Measurements from ENCODE around the gene CHIT1. TPM values are rescaled to one million over a fixed set of nuclear protein-coding genes. Genes with fewer than 3 reads are reported as not detected.

The CHIT1 gene
- total and polyA plus RNA-seq, 7 experiments from 2014 or later: 0.76 to 2.2 (median 1.1) TPM; not detected in 2

DNA sequence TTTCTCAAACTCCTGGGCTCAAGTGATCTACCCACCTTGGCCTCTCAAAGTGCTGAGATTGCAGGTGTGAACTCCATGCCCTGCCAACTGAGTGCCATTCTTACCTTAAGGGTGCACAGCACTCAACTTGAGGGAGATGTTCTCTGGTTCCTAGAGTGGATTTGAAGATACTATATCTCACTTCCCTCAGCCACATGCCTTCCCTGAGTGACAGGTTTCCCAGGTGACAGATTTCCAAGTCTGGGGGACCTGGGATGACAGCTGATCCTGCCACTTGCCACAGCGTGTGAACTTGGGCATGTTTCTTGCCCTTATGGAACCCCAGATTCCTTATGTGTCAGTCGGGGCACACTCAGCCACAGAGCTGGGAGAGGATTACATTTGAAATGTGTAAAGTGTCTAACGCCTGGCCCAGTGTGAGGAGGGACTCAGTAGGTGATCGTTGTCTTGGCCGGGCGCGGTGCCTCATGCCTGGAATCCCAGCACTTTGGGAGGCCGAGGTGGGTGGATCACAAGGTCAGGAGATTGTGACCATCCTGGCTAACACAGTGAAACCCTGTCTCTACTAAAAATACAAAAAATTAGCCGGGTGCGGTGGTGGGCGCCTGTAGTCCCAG, 46.3 kb upstream of the CHIT1 start:
- peaks cover 37 to 81% (median 77%) of the 10 kb centered on the region in 7 donors for H3K4me1 Mint-ChIP-seq
- H3K27ac ChIP-seq (ENCODE audit: low read depth, low read length): no peak overlapping the region
- ChIA-PET POLR2A (interaction anchor here (1.9 to 31.3 kb wide), 3 partner anchors 13 to 66 kb away, joined by 6 to 1812 read pairs (median 389); partner anchors contain the start of gene BTG2), CTCF (interaction anchor here (0.8 to 15.6 kb wide), 9 partner anchors 8 to 213 kb away, joined by 3 to 480 read pairs (median 13); no protein-coding TSS in a partner anchor)
- peak overlapping the region in 3 of 10 donors; percentile 3 to 12 (median 9) for H3K4me3 Mint-ChIP-seq
- H3K36me3 ChIP-seq (ENCODE audit: control insufficient read depth in 2 of 3, insufficient read depth in 3 of 3, low read length in 3 of 3): no peaks in the 10 kb centered on the region
- no peak overlapping the region for H3K4me3 ChIP-seq (ENCODE audit: low read length)
- H3K9me3 Mint-ChIP-seq: no peaks in the 10 kb centered on the region
- no peaks in the 10 kb centered on the region for H3K9me3 ChIP-seq (ENCODE audit: control insufficient read depth in 2 of 3, low read length in 3 of 3)
- ATAC-seq (no peak), DNase-seq (no peak)
- H3K36me3 Mint-ChIP-seq: no peaks in the 10 kb centered on the region
- peak overlapping the region; percentile 36 to 98 (median 60) for H3K27ac Mint-ChIP-seq
- H3K27me3 ChIP-seq (ENCODE audit: control insufficient read depth in 2 of 2, insufficient read depth in 2 of 2, low read length in 2 of 2): no peaks in the 10 kb centered on the region
- intact Hi-C loops (cut with micrococcal nuclease): loop anchor here in 1 of 2 donors (10.0 kb wide), 1 partner anchor 489 kb away; the partner anchor contains the start of gene LAX1
- H3K27me3 Mint-ChIP-seq: no peaks in the 10 kb centered on the region
- H3K4me1 ChIP-seq (ENCODE audit: control insufficient read depth in 2 of 2, insufficient read depth in 2 of 2, low read length in 2 of 2): peaks cover 6 to 58% of the 10 kb centered on the region in 2 donors

DNA sequence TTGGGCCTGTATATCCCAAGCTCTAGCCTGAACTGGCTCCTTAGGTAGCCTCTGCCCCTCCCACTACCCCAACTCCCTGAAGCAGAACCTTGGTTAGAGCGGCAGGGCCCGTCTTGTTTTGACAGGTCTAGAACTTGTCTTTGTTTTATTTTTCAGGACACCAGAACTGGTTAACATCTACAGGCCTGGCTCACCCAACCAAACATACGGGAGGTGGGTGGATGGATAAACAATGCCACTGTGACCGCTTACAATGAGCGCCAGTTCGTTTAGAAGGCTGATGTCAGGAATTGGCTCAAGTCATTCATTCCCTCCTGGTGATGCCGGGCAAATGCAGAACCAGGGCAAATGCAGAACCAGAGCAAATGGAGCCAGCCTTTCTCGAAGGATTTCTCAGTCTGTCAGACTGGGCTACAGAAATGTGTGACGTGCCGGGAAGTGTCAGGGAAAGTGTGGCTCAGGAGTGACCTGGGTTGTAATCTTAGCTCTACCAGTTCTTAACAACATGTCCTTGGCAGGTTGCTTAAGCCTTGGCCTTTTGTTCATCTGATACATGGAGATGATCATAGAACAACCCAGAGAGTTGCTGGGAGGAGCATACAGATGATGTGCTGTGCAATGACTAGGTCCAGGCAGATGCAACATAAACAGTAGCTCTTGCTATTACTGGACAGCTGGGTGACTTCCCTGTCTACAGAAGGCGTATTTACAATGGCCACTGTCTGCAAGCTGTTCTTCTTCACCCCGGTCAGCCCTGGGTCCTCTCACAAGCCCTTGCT, 45.3 kb upstream of the CHIT1 start:
- Histone ChIP-seq H3K36me3 (ENCODE audit: control insufficient read depth in 2 of 3, insufficient read depth in 3 of 3, low read length in 3 of 3) (no peaks in the 10 kb centered on the region), H3K4me1 (ENCODE audit: control insufficient read depth in 2 of 2, insufficient read depth in 2 of 2, low read length in 2 of 2) (peaks cover 6 to 61% of the 10 kb centered on the region in 2 donors), H3K27ac (ENCODE audit: low read depth, low read length) (no peak overlapping the region), H3K9me3 (ENCODE audit: control insufficient read depth in 2 of 3, low read length in 3 of 3) (no peaks in the 10 kb centered on the region), H3K4me3 (ENCODE audit: low read length) (no peak overlapping the region), H3K27me3 (ENCODE audit: control insufficient read depth in 2 of 2, insufficient read depth in 2 of 2, low read length in 2 of 2) (no peaks in the 10 kb centered on the region)
- H3K36me3 Mint-ChIP-seq: no peaks in the 10 kb centered on the region
- peak overlapping the region; percentile 60 to 98 (median 86) for H3K27ac Mint-ChIP-seq
- ATAC-seq: no peak
- POLR2A ChIA-PET: interaction anchor here (0.6 to 31.3 kb wide), 6 partner anchors 14 to 299 kb away, joined by 3 to 1812 read pairs (median 8); partner anchors contain the start of gene BTG2
- CTCF ChIA-PET: interaction anchor here (0.8 to 15.6 kb wide), 9 partner anchors 8 to 214 kb away, joined by 3 to 480 read pairs (median 13); no protein-coding TSS in a partner anchor
- H3K27me3 Mint-ChIP-seq: no peaks in the 10 kb centered on the region
- intact Hi-C loops (cut with micrococcal nuclease): loop anchor here in 1 of 2 donors (10.0 kb wide), 1 partner anchor 490 kb away; the partner anchor contains the start of gene LAX1
- no peaks in the 10 kb centered on the region for H3K9me3 Mint-ChIP-seq
- H3K4me3 Mint-ChIP-seq: peak overlapping the region; percentile 25 to 83 (median 79)
- DNase-seq: no peak
- peaks cover 32 to 83% (median 75%) of the 10 kb centered on the region in 7 donors for H3K4me1 Mint-ChIP-seq

DNA sequence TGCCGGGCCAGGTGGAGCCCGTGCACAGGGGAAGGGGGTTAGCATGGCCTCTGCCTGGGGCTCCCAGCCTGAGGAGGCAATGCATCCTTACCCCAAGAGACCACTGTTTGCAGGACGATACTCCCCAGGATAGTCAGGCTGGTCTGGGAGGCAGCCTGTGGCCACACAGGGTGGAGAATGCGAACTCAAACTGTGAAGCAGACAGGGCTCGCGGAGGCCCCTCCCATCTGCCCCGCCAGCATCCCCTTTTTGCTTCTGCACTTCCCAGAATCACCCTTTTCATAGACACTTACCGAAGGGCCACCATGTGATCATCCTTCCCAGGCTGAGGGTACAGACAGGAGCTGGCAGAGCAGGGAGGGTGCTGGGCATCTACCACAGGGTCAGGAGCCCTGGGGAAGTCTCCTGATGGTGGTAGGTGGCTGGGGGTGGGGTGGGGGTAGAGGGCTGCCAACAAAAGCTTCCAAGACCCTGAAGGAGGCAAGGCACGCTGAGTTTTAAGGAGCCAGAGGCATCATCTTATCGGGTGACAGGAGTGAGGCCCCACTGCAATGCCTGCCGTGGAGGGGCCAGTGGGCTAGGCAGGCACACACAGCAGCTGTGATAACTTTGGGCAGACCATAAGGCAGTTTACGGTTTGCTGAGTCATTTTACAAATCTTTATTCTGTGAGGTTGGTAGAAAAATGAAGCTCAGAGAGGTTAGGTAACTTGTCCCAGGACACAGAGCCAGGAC, 44.6 kb upstream of the CHIT1 start:
- Mint-ChIP-seq H3K4me3 (peak overlapping the region; percentile 76 to 83 (median 80)), H3K27me3 (no peaks in the 10 kb centered on the region), H3K36me3 (no peaks in the 10 kb centered on the region), H3K4me1 (peaks cover 27 to 78% (median 72%) of the 10 kb centered on the region in 7 donors), H3K27ac (peak overlapping the region; percentile 83 to 98 (median 94)), H3K9me3 (no peaks in the 10 kb centered on the region)
- intact Hi-C loops (cut with micrococcal nuclease): loop anchor here (1.0 to 10.0 kb wide), 8 partner anchors 13 to 491 kb away; partner anchors contain the start of genes BTG2 (in 2 of the 2), ATP2B4 (in 1 of the 2) and LAX1 (in 1 of the 2)
- Histone ChIP-seq H3K27me3 (ENCODE audit: control insufficient read depth in 2 of 2, insufficient read depth in 2 of 2, low read length in 2 of 2) (no peaks in the 10 kb centered on the region), H3K9me3 (ENCODE audit: control insufficient read depth in 2 of 3, low read length in 3 of 3) (no peaks in the 10 kb centered on the region), H3K27ac (ENCODE audit: low read depth, low read length) (peak overlapping the region; percentile 75), H3K4me3 (ENCODE audit: low read length) (peak overlapping the region; percentile 55), H3K4me1 (ENCODE audit: control insufficient read depth in 2 of 2, insufficient read depth in 2 of 2, low read length in 2 of 2) (peaks cover 6 to 65% of the 10 kb centered on the region in 2 donors), H3K36me3 (ENCODE audit: control insufficient read depth in 2 of 3, insufficient read depth in 3 of 3, low read length in 3 of 3) (no peaks in the 10 kb centered on the region)
- ATAC-seq: no peak
- ChIA-PET POLR2A (interaction anchor here (1.0 to 31.3 kb wide), 5 partner anchors 15 to 68 kb away, joined by 3 to 1812 read pairs (median 11); partner anchors contain the start of gene BTG2), CTCF (interaction anchor here (1.2 to 15.6 kb wide), 6 partner anchors 9 to 66 kb away, joined by 3 to 480 read pairs (median 68); no protein-coding TSS in a partner anchor)
- DNase-seq: no peak

DNA sequence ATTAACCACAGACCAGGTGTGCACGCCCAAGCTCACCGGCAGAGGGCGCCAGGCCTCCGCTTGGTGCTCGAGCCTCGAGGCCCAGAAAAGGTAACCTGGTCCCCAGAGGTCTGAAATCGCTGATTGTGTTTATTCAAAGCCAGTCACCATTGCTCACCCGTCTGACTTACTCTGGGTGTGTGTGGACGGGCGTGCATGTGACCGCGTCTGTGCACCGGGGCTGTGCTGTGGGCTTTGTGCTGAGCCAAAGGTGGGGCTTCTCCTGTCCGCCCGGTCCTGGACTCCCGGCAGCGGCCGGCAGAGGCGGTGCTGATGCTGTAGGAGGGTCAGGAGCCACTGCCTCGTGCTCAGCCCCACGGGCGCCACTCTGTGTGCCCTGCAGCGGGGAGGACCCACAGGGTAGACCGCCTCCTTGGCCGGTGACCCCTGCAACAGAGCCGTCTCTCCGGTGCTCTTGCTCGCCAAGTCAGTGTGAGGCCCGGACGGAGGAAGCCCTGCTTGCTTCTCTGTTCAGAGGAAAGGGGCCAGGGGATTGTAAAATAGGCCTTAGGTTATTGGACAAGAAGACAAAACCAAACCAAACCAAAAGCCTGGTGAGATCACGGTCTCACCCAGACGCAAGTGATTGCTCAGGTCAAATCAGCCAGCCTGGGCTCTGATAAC, 43.9 kb upstream of the CHIT1 start:
- Mint-ChIP-seq H3K4me1 (peaks cover 20 to 71% (median 65%) of the 10 kb centered on the region in 7 donors), H3K27ac (peak overlapping the region; percentile 83 to 98 (median 94)), H3K9me3 (no peaks in the 10 kb centered on the region), H3K36me3 (no peaks in the 10 kb centered on the region), H3K27me3 (no peaks in the 10 kb centered on the region), H3K4me3 (peak overlapping the region; percentile 76 to 83 (median 80))
- peak; percentile 82 for ATAC-seq
- Histone ChIP-seq H3K4me1 (ENCODE audit: control insufficient read depth in 2 of 2, insufficient read depth in 2 of 2, low read length in 2 of 2) (peaks cover 11 to 64% of the 10 kb centered on the region in 2 donors), H3K36me3 (ENCODE audit: control insufficient read depth in 2 of 3, insufficient read depth in 3 of 3, low read length in 3 of 3) (no peaks in the 10 kb centered on the region), H3K27ac (ENCODE audit: low read depth, low read length) (peak overlapping the region; percentile 75), H3K4me3 (ENCODE audit: low read length) (peak overlapping the region; percentile 55), H3K27me3 (ENCODE audit: control insufficient read depth in 2 of 2, insufficient read depth in 2 of 2, low read length in 2 of 2) (no peaks in the 10 kb centered on the region), H3K9me3 (ENCODE audit: control insufficient read depth in 2 of 3, low read length in 3 of 3) (no peaks in the 10 kb centered on the region)
- ChIA-PET CTCF (interaction anchor here (0.7 to 15.6 kb wide), 9 partner anchors 16 to 352 kb away, joined by 3 to 480 read pairs (median 122); partner anchors contain the start of genes BTG2 and OPTC), POLR2A (interaction anchor here (0.6 to 31.3 kb wide), 9 partner anchors 15 to 492 kb away, joined by 3 to 1812 read pairs (median 12); partner anchors contain the start of genes BTG2 and LAX1)
- DNase-seq: peak; percentile 84 to 95 (median 91)
- intact Hi-C loops (cut with micrococcal nuclease): loop anchor here (1.0 to 10.0 kb wide), 8 partner anchors 13 to 491 kb away; partner anchors contain the start of genes BTG2 (in 2 of the 2), ATP2B4 (in 1 of the 2) and LAX1 (in 1 of the 2)

DNA sequence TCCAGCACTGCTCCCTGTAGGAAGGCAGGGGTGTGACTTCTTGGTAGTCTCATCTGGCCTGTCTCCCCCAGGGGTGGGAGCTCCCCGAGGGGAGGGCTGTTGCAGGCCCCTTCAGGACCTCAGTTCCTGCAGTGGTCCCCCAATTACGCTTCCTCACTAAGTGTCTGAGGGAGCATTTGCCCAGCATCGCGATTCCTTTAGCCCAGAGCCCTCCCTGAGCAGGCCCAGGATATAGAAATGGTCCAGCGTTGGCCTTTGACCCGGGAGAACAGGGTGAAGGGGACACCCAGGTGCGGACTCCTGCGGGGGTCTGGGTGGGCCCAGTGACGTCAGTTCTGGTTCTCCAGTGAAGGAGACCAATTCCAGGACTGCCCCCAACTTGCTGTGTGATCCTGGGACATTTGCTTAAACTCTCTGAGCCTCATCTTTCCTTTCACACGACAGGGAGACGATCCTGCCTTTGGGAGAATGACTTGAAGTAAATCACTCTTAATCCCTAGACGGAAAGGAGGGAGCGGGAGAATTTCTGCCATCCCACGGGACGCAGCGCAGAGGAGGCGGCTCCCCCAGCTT, 43.2 kb upstream of the CHIT1 start:
- Histone ChIP-seq H3K36me3 (ENCODE audit: control insufficient read depth in 2 of 3, insufficient read depth in 3 of 3, low read length in 3 of 3) (no peaks in the 10 kb centered on the region), H3K27me3 (ENCODE audit: control insufficient read depth in 2 of 2, insufficient read depth in 2 of 2, low read length in 2 of 2) (no peaks in the 10 kb centered on the region), H3K9me3 (ENCODE audit: control insufficient read depth in 2 of 3, low read length in 3 of 3) (no peaks in the 10 kb centered on the region), H3K4me3 (ENCODE audit: low read length) (no peak overlapping the region), H3K27ac (ENCODE audit: low read depth, low read length) (peak overlapping the region; percentile 75), H3K4me1 (ENCODE audit: control insufficient read depth in 2 of 2, insufficient read depth in 2 of 2, low read length in 2 of 2) (peaks cover 13 to 60% of the 10 kb centered on the region in 2 donors)
- ChIA-PET POLR2A (interaction anchor here (0.6 to 31.3 kb wide), 8 partner anchors 16 to 492 kb away, joined by 3 to 1812 read pairs (median 16); partner anchors contain the start of genes BTG2 and LAX1), CTCF (interaction anchor here (0.7 to 15.6 kb wide), 9 partner anchors 16 to 353 kb away, joined by 3 to 480 read pairs (median 122); partner anchors contain the start of genes BTG2 and OPTC)
- DNase-seq: no peak
- Mint-ChIP-seq H3K36me3 (no peaks in the 10 kb centered on the region), H3K9me3 (no peaks in the 10 kb centered on the region), H3K4me3 (peak overlapping the region; percentile 76 to 83 (median 80)), H3K27me3 (no peaks in the 10 kb centered on the region), H3K4me1 (peaks cover 18 to 69% (median 62%) of the 10 kb centered on the region in 7 donors), H3K27ac (peak overlapping the region in 8 of 9 donors; percentile 83 to 98 (median 94))
- intact Hi-C loops (cut with micrococcal nuclease): loop anchor here (1.0 to 10.0 kb wide), 8 partner anchors 14 to 492 kb away; partner anchors contain the start of genes BTG2 (in 2 of the 2), ATP2B4 (in 1 of the 2) and LAX1 (in 1 of the 2)
- no peak for ATAC-seq

Measured in naive thymus-derived CD4-positive, alpha-beta T cell (primary cell).